Measurements from ENCODE around the gene MED13.

- TF ChIP-seq REST (IDR thresholded peaks at IDR 0.05; ENCODE audit: insufficient read depth in 1 of 2, low read depth in 2 of 2, low read length in 2 of 2) (no peak), FOXP2 (optimal IDR thresholded peaks at IDR 0.05; ENCODE audit: borderline replicate concordance, extremely low read depth, extremely low read length, insufficient read depth) (no peak)
These were observed 12.0 kb upstream of the MED13 start for GRCh38 chr17:62076864-62077788.

Measured in PFSK-1 (cell line).